ENCODE measurements around the gene SLC2A11. TPM values are rescaled to one million over a fixed set of nuclear protein-coding genes. Genes with fewer than 3 reads are reported as not detected.

Gene SLC2A11
- total RNA-seq (2014; rRNA removed; shearing (Covaris generic)) (8.5 and 16.6 TPM in 2 replicates), polyA plus RNA-seq (2016; fragmentation: Nextera tagmentation; extraction: Ambion mirVana) (5.7 and 6.1 TPM in 2 replicates)

DNA sequence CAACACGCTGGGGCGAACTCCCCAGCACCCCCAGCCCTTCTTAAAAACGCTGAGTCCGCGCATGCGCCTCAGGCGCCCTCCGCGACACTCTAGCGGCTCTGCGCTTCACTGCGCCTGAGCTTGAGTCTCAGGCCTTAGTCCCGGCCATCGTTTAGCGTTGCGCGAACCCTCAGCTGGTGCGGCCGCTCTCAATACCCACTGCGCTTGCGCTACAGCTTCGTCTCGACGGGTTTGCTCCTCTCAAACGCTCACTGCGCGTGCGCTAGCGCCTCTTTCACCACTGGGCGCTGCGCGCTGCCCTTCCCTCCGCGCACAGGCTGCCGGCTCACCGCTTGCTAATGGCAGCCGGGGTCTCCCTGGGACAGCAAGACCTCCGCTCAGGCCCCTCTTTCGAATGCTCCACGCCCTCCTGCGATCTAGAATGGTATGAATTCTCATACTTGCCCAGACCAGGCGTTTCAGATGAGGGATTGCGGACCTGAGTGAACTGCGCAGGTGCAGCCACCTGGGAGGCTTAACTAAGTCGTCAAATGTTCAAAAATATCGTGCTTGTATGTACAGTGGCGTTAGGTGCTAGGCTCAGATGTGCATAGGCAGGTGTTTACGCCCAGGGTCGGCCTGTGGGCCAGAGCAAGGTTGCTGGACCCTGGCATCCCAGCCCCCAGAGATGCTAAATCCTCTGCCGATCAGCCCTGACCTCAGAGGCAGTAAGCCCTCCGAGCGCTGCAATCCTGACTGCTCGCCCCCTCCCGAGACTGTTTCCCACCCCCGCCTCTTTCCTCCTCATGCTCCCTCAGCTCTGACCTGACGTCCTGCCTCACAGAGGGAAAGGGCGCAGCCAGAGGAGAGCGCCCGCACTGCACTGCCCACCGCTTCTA is at the start of gene SLC2A11:
TSS of gene SLC2A11 (plus strand) at position 270 of the 878 bp plus-strand sequence. CDS start at position 395, 125 bp downstream.
- DNase-seq, result peak; percentile 100
- Histone ChIP-seq H3K27ac (peak within 1 kb of the TSS; percentile 43), H3F3A (ENCODE audit: insufficient read depth) (no peaks in the 10 kb centered on the region), H3K4me1 (ENCODE audit: insufficient read depth) (peaks cover 3% of the 10 kb centered on the region; the same call in 1 of the 2 replicates), H3K36me3 (ENCODE audit: low read depth) (no peaks in the 10 kb centered on the region), H3K9ac (peak within 1 kb of the TSS; percentile 72), H3K9me2 (ENCODE audit: insufficient read depth) (no peaks in the 10 kb centered on the region), H3K9me3 (ENCODE audit: low read depth) (no peaks in the 10 kb centered on the region), H2AFZ (peak within 1 kb of the TSS; percentile 100), H3K4me2 (ENCODE audit: unreplicated experiment) (peak within 1 kb of the TSS; percentile 96), H3K4me3 (peak within 1 kb of the TSS; percentile 91), H3K27me3 (replicated peaks; ENCODE audit: insufficient read depth) (no peaks in the 10 kb centered on the region), H3K79me2 (ENCODE audit: insufficient read depth) (no peaks in the 10 kb centered on the region), H4K20me1 (ENCODE audit: insufficient read depth) (no peaks in the 10 kb centered on the region)
- TF ChIP-seq EZH2 (IDR thresholded peaks at IDR 0.05; ENCODE audit: insufficient read depth, poor library complexity, severe bottlenecking) (no peak), EZH2phosphoT487 (IDR thresholded peaks at IDR 0.05; ENCODE audit: insufficient read depth, low read depth) (no peak)
- 2 to 3% methylated on average over 56 to 58 of the region's 60 CpGs for WGBS, 2 experiments (ENCODE audit: low coverage in 1 of 2, low lambda C conversion rate in 2 of 2, missing lambda C conversion rate in 2 of 2)
- in situ Hi-C loops (cut with MboI), result no loop called here

- Histone ChIP-seq H3K9ac (no peak overlapping the region), H3K79me2 (ENCODE audit: insufficient read depth) (no peaks in the 10 kb centered on the region), H3K4me3 (no peak overlapping the region), H2AFZ (no peak overlapping the region), H3K9me3 (ENCODE audit: low read depth) (no peaks in the 10 kb centered on the region), H3K27me3 (replicated peaks; ENCODE audit: insufficient read depth) (no peaks in the 10 kb centered on the region), H3K4me1 (ENCODE audit: insufficient read depth) (peaks cover 6% of the 10 kb centered on the region; the same call in 1 of the 2 replicates), H3K9me2 (ENCODE audit: insufficient read depth) (no peaks in the 10 kb centered on the region), H3K36me3 (ENCODE audit: low read depth) (peaks cover 16% of the 10 kb centered on the region), H3K27ac (no peak overlapping the region), H4K20me1 (ENCODE audit: insufficient read depth) (no peaks in the 10 kb centered on the region), H3K4me2 (ENCODE audit: unreplicated experiment) (no peak overlapping the region), H3F3A (ENCODE audit: insufficient read depth) (no peaks in the 10 kb centered on the region)
- no peak for TF ChIP-seq EZH2 (IDR thresholded peaks at IDR 0.05; ENCODE audit: insufficient read depth, poor library complexity, severe bottlenecking)
- no peak for TF ChIP-seq EZH2phosphoT487 (IDR thresholded peaks at IDR 0.05; ENCODE audit: insufficient read depth, low read depth)
- WGBS, 2 experiments (ENCODE audit: low coverage in 1 of 2, low lambda C conversion rate in 2 of 2, missing lambda C conversion rate in 2 of 2), result 98 to 99% methylated on average over 4 of the region's 4 CpGs
- in situ Hi-C loops (cut with MboI), result no loop called here
- DNase-seq, result no peak
These were observed 45.3 kb upstream of the SLC2A11 start for GRCh38 chr22:23812378-23812777.

DNA sequence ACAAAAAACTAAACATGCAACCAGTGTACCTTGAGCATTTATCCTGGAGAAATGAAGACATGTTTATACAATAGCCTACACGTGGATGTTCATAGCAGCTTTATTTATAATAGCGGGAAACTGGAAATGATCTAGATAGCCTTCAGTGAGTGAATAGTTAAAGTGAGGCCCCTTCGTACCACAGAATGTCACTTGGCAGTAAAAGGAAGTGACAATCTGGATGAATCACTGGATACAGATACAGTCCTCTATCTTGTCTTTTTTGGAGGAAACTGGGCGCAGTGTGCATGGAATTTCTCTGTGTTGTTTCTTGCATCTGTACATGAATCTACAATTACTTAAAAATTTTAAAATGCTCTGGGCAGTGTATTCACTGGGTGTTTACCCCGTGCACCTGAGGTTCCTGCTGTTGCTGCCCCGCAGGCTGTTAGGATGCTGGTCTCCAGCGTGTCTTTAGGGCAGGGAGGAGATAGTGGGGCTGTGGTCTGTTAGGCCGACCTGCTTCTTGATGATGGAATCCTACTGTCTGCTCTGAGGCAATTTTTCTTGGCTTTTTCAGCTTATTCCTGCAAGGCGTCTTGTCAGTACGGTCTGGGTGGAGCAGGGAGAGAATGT is 42.0 kb upstream of the SLC2A11 start:
- 57 to 61% methylated on average over 10 of the region's 10 CpGs for WGBS, 2 experiments (ENCODE audit: low coverage in 1 of 2, low lambda C conversion rate in 2 of 2, missing lambda C conversion rate in 2 of 2)
- no peaks in the 10 kb centered on the region for H3K9me2 ChIP-seq (ENCODE audit: insufficient read depth)
- in situ Hi-C loops (cut with MboI), result no loop called here

DNA sequence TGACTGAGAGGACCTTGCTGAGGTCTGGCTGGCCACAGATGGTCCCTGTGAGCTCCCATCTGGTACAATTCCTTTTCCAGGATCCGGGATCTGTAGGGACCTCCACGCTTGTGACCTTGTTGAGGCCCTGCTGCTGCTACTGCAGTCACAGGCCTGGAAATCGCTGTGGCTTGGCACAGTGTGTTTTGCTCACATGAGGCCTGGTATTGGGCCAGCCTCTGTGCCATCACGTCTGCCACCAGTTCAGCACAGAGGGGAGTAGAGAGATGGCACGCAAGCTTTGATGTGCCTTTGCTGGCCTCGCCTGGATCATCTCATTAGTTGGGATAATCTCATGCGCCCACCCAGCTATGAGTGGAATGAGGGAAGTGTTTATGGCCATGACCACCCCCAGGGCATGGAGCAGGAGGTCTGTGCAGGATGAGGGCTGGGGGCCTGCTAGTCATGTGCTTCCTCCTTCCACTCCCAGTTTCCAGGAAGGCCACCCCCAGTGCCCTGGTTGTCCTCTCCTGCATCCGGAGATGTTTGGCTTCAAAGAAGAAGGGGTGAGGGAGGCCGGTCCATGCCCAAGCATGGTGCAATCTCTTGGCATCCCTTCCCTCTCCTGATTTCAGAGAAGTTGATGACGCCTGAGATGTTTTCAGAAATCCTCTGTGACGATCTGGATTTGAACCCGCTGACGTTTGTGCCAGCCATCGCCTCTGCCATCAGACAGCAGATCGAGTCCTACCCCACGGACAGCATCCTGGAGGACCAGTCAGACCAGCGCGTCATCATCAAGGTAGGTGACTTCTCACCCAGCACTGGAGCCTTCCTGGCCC is 41.3 kb upstream of the SLC2A11 start:
- no peak overlapping the region for H3K9ac ChIP-seq
- H3K9me3 ChIP-seq (ENCODE audit: low read depth), result no peaks in the 10 kb centered on the region
- DNase-seq, result peak; percentile 22
- no peak overlapping the region for H3K4me3 ChIP-seq
- in situ Hi-C loops (cut with MboI), result no loop called here
- no peaks in the 10 kb centered on the region for H3K27me3 ChIP-seq (replicated peaks; ENCODE audit: insufficient read depth)
- no peaks in the 10 kb centered on the region for H3F3A ChIP-seq (ENCODE audit: insufficient read depth)
- H3K4me1 ChIP-seq (ENCODE audit: insufficient read depth), result peaks cover 6% of the 10 kb centered on the region; the same call in 1 of the 2 replicates
- no peak for TF ChIP-seq EZH2phosphoT487 (IDR thresholded peaks at IDR 0.05; ENCODE audit: insufficient read depth, low read depth)
- TF ChIP-seq EZH2 (IDR thresholded peaks at IDR 0.05; ENCODE audit: insufficient read depth, poor library complexity, severe bottlenecking), result no peak
- H3K27ac ChIP-seq, result no peak overlapping the region
- WGBS, 2 experiments (ENCODE audit: low coverage in 1 of 2, low lambda C conversion rate in 2 of 2, missing lambda C conversion rate in 2 of 2), result 70 to 73% methylated on average over 18 of the region's 18 CpGs
- no peaks in the 10 kb centered on the region for H3K9me2 ChIP-seq (ENCODE audit: insufficient read depth)
- no peak overlapping the region for H2AFZ ChIP-seq
- no peak overlapping the region for H3K4me2 ChIP-seq (ENCODE audit: unreplicated experiment)
- H3K79me2 ChIP-seq (ENCODE audit: insufficient read depth), result no peaks in the 10 kb centered on the region
- H3K36me3 ChIP-seq (ENCODE audit: low read depth), result peaks cover 16% of the 10 kb centered on the region
- no peaks in the 10 kb centered on the region for H4K20me1 ChIP-seq (ENCODE audit: insufficient read depth)

More for the DNA sequence above, 42.0 kb upstream of the SLC2A11 start:
- Histone ChIP-seq H2AFZ (no peak overlapping the region), H4K20me1 (ENCODE audit: insufficient read depth) (no peaks in the 10 kb centered on the region), H3K36me3 (ENCODE audit: low read depth) (peaks cover 20% of the 10 kb centered on the region), H3K4me2 (ENCODE audit: unreplicated experiment) (no peak overlapping the region), H3K27me3 (replicated peaks; ENCODE audit: insufficient read depth) (no peaks in the 10 kb centered on the region), H3F3A (ENCODE audit: insufficient read depth) (no peaks in the 10 kb centered on the region), H3K79me2 (ENCODE audit: insufficient read depth) (no peaks in the 10 kb centered on the region), H3K4me3 (no peak overlapping the region), H3K9ac (no peak overlapping the region), H3K27ac (no peak overlapping the region), H3K4me1 (ENCODE audit: insufficient read depth) (peaks cover 6% of the 10 kb centered on the region; the same call in 1 of the 2 replicates), H3K9me3 (ENCODE audit: low read depth) (no peaks in the 10 kb centered on the region)
- TF ChIP-seq EZH2 (IDR thresholded peaks at IDR 0.05; ENCODE audit: insufficient read depth, poor library complexity, severe bottlenecking) (no peak), EZH2phosphoT487 (IDR thresholded peaks at IDR 0.05; ENCODE audit: insufficient read depth, low read depth) (no peak)
- DNase-seq, result no peak

All from GM23248 (cell line).